ENCODE measurements around the gene GFY.

Gene GFY

GRCh38 chr19:49415810-49416200 is 9.4 kb upstream of the GFY start:
- Mint-ChIP-seq H3K36me3 (ENCODE audit: low read depth) (no peaks in the 10 kb centered on the region), H3K4me1 (ENCODE audit: low read depth) (peaks cover 25% of the 10 kb centered on the region), H3K9me3 (no peaks in the 10 kb centered on the region), H3K4me3 (no peak overlapping the region), H3K27me3 (peaks cover 55% of the 10 kb centered on the region), H3K27ac (no peak overlapping the region)
- intact Hi-C loops (cut with micrococcal nuclease) = no loop called here

GRCh38 chr19:49417088-49417487 is 8.1 kb upstream of the GFY start:
- no peaks in the 10 kb centered on the region for H3K36me3 Mint-ChIP-seq (ENCODE audit: low read depth)
- H3K27me3 Mint-ChIP-seq = peaks cover 65% of the 10 kb centered on the region
- intact Hi-C loops (cut with micrococcal nuclease) = no loop called here
- no peak overlapping the region for H3K4me3 Mint-ChIP-seq
- no peaks in the 10 kb centered on the region for H3K9me3 Mint-ChIP-seq
- H3K27ac Mint-ChIP-seq = no peak overlapping the region
- H3K4me1 Mint-ChIP-seq (ENCODE audit: low read depth) = peaks cover 30% of the 10 kb centered on the region

- peaks cover 66% of the 10 kb centered on the region for H3K27me3 Mint-ChIP-seq
- H3K4me1 Mint-ChIP-seq (ENCODE audit: low read depth) = peaks cover 34% of the 10 kb centered on the region
- no peaks in the 10 kb centered on the region for H3K36me3 Mint-ChIP-seq (ENCODE audit: low read depth)
- no peaks in the 10 kb centered on the region for H3K9me3 Mint-ChIP-seq
- no peak overlapping the region for H3K4me3 Mint-ChIP-seq
- intact Hi-C loops (cut with micrococcal nuclease) = no loop called here
- no peak overlapping the region for H3K27ac Mint-ChIP-seq
Observed at GRCh38 chr19:49418511-49418910, 6.7 kb upstream of the GFY start.

- no peaks in the 10 kb centered on the region for H3K9me3 Mint-ChIP-seq
Observed at GRCh38 chr19:49419173-49419572, 6.0 kb upstream of the GFY start.

GRCh38 chr19:49420227-49420626 is 5.0 kb upstream of the GFY start:
- intact Hi-C loops (cut with micrococcal nuclease) = no loop called here
- Mint-ChIP-seq H3K27ac (no peak overlapping the region), H3K4me1 (ENCODE audit: low read depth) (peaks cover 32% of the 10 kb centered on the region), H3K27me3 (peaks cover 80% of the 10 kb centered on the region), H3K36me3 (ENCODE audit: low read depth) (no peaks in the 10 kb centered on the region), H3K9me3 (no peaks in the 10 kb centered on the region), H3K4me3 (no peak overlapping the region)

More at GRCh38 chr19:49419173-49419572, 6.0 kb upstream of the GFY start:
- Mint-ChIP-seq H3K4me1 (ENCODE audit: low read depth) (peaks cover 36% of the 10 kb centered on the region), H3K27ac (no peak overlapping the region), H3K27me3 (peaks cover 71% of the 10 kb centered on the region), H3K36me3 (ENCODE audit: low read depth) (no peaks in the 10 kb centered on the region), H3K4me3 (no peak overlapping the region)
- intact Hi-C loops (cut with micrococcal nuclease) = no loop called here

- H3K36me3 Mint-ChIP-seq (ENCODE audit: low read depth) = no peaks in the 10 kb centered on the region
- no peaks in the 10 kb centered on the region for H3K9me3 Mint-ChIP-seq
- no peak overlapping the region for H3K27ac Mint-ChIP-seq
- H3K4me1 Mint-ChIP-seq (ENCODE audit: low read depth) = peaks cover 34% of the 10 kb centered on the region
- H3K4me3 Mint-ChIP-seq = peak overlapping the region; percentile 40
- intact Hi-C loops (cut with micrococcal nuclease) = no loop called here
- H3K27me3 Mint-ChIP-seq = peaks cover 87% of the 10 kb centered on the region
Observed at GRCh38 chr19:49421039-49421877, 3.9 kb upstream of the GFY start.

- H3K9me3 Mint-ChIP-seq = no peaks in the 10 kb centered on the region
- no peak overlapping the region for H3K4me3 Mint-ChIP-seq
- no peaks in the 10 kb centered on the region for H3K36me3 Mint-ChIP-seq (ENCODE audit: low read depth)
- peaks cover 39% of the 10 kb centered on the region for H3K4me1 Mint-ChIP-seq (ENCODE audit: low read depth)
- H3K27ac Mint-ChIP-seq = no peak overlapping the region
- peaks cover 90% of the 10 kb centered on the region for H3K27me3 Mint-ChIP-seq
- intact Hi-C loops (cut with micrococcal nuclease) = no loop called here
Observed at GRCh38 chr19:49421878-49422202, 3.3 kb upstream of the GFY start.

GRCh38 chr19:49422407-49423070 is 2.6 kb upstream of the GFY start:
- H3K27me3 Mint-ChIP-seq = peaks cover 92% of the 10 kb centered on the region

GRCh38 chr19:49423071-49423984 is 1.9 kb upstream of the GFY start, which contains the start of gene PTH2:
Gene PTH2 (minus strand): TSS chr19:49423441. CDS start chr19:49423339, 102 bp downstream.
- peaks cover 95% of the 10 kb centered on the region for H3K27me3 Mint-ChIP-seq
- peak within 1 kb of the TSS; percentile 75 for H3K4me3 Mint-ChIP-seq
- intact Hi-C loops (cut with micrococcal nuclease) = no loop called here
- peak within 1 kb of the TSS; percentile 73 for H3K27ac Mint-ChIP-seq
- H3K36me3 Mint-ChIP-seq (ENCODE audit: low read depth) = no peaks in the 10 kb centered on the region
- H3K4me1 Mint-ChIP-seq (ENCODE audit: low read depth) = peaks cover 46% of the 10 kb centered on the region
- H3K9me3 Mint-ChIP-seq = no peaks in the 10 kb centered on the region

More at GRCh38 chr19:49422407-49423070, 2.6 kb upstream of the GFY start:
- no peaks in the 10 kb centered on the region for H3K9me3 Mint-ChIP-seq
- H3K36me3 Mint-ChIP-seq (ENCODE audit: low read depth) = no peaks in the 10 kb centered on the region
- H3K27ac Mint-ChIP-seq = peak overlapping the region; percentile 73
- H3K4me3 Mint-ChIP-seq = peak overlapping the region; percentile 75
- intact Hi-C loops (cut with micrococcal nuclease) = no loop called here
- H3K4me1 Mint-ChIP-seq (ENCODE audit: low read depth) = peaks cover 39% of the 10 kb centered on the region

GRCh38 chr19:49423985-49424303 is 1.2 kb upstream of the GFY start:
- H3K4me3 Mint-ChIP-seq = no peak overlapping the region
- H3K27me3 Mint-ChIP-seq = peaks cover 96% of the 10 kb centered on the region
- H3K4me1 Mint-ChIP-seq (ENCODE audit: low read depth) = peaks cover 46% of the 10 kb centered on the region
- H3K36me3 Mint-ChIP-seq (ENCODE audit: low read depth) = no peaks in the 10 kb centered on the region
- H3K9me3 Mint-ChIP-seq = no peaks in the 10 kb centered on the region
- intact Hi-C loops (cut with micrococcal nuclease) = no loop called here
- no peak overlapping the region for H3K27ac Mint-ChIP-seq

GRCh38 chr19:49425922-49426592 is 869 bp downstream of the GFY start:
- intact Hi-C loops (cut with micrococcal nuclease) = no loop called here
- Mint-ChIP-seq H3K27me3 (peaks cover 96% of the 10 kb centered on the region), H3K4me3 (no peak overlapping the region)

GRCh38 chr19:49427339-49427738 is 2.2 kb downstream of the GFY start:
- Mint-ChIP-seq H3K36me3 (ENCODE audit: low read depth) (no peaks in the 10 kb centered on the region), H3K9me3 (no peaks in the 10 kb centered on the region), H3K27ac (no peak overlapping the region), H3K4me3 (no peak overlapping the region), H3K27me3 (peaks cover 94% of the 10 kb centered on the region), H3K4me1 (ENCODE audit: low read depth) (peaks cover 35% of the 10 kb centered on the region)
- intact Hi-C loops (cut with micrococcal nuclease) = no loop called here

More at GRCh38 chr19:49425922-49426592, 869 bp downstream of the GFY start:
- no peak overlapping the region for H3K27ac Mint-ChIP-seq
- H3K36me3 Mint-ChIP-seq (ENCODE audit: low read depth) = no peaks in the 10 kb centered on the region
- H3K9me3 Mint-ChIP-seq = no peaks in the 10 kb centered on the region
- peaks cover 41% of the 10 kb centered on the region for H3K4me1 Mint-ChIP-seq (ENCODE audit: low read depth)

GRCh38 chr19:49427855-49428546 is 2.8 kb downstream of the GFY start:
- peaks cover 30% of the 10 kb centered on the region for H3K4me1 Mint-ChIP-seq (ENCODE audit: low read depth)
- peaks cover 94% of the 10 kb centered on the region for H3K27me3 Mint-ChIP-seq
- H3K9me3 Mint-ChIP-seq = no peaks in the 10 kb centered on the region
- H3K27ac Mint-ChIP-seq = no peak overlapping the region
- intact Hi-C loops (cut with micrococcal nuclease) = no loop called here
- H3K4me3 Mint-ChIP-seq = no peak overlapping the region
- no peaks in the 10 kb centered on the region for H3K36me3 Mint-ChIP-seq (ENCODE audit: low read depth)

Data from dendritic cell treated with granulocyte-macrophage colony-stimulating factor and Interleukin-4, amounts not matched to agents 40 ng/mL and 50 ng/mL, for 4 days (primary cell).